GM04503 (cell line): Measurements from ENCODE around the gene BCL2L12.
A peak's percentile ranks its signal among the peaks of the same experiment; 100 is the strongest.

Source experiments
- DNase-seq: peaks from one replicate; pipeline ENCODE4 v3.0.0-alpha.2; 2012; ENCODE audit warnings: low read depth

Gene BCL2L12

DNA sequence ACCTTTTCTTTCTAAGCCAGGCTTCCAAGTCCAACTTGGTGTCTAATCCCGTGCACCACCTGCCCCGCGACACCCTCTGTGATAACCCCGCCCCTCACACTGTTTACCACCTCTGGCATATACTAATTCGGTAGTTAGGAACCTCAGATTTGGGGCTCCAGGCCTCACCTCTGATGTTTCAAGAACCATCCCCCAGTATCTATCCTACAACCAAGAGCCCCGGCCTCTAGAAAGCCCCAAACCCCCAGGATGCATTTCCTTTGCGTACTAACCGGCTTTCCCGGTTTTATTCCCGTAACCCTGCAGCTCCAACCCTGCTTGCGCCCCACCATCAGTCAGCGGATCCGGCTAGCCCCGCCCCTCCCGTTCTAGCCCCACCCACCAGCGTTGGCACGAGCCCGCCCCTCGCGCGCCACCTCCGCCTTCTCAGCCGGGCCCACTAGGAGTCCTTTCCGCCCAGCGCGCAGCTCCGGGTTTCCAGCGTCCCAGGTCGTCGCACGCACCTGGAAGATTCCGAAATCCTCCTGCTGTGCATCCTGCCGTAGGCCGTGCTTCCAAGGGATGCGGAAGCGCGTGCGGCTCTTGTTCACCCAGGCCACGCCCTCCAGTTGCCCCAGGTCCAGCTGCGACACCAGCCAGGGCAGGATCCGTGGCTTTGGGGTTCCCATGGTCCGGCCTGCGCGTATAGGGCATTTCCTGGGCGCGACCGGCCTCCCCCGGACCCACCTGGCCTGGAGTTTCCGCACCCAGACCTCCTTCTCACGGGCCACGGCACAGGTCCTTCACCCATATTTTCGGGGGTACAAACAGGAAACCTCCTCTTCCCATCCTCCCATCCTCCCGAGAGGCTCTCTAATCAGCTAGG, 1.3 kb upstream of the BCL2L12 start:
- DNase-seq: no peak

GRCh38 chr19:49665036-49665350, 740 bp upstream of the BCL2L12 start:
- DNase-seq: no peak

DNA sequence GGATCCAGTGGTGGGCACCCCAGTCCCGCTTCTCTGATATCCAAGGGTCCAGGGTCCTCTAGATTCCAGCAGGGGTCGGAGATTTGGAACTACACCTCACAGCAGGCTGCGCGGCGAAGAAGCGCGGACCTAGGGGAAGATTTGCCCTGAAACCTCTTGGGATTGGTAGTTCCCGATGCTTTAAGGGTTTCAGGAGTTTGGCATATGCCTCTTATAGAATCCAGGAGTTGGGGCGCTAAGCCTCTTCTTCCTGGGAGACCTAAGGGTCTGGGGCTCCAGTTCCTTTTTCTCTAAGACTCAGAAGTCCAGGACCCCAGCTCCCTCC, 349 bp downstream of the BCL2L12 start:
- no peak for DNase-seq

DNA sequence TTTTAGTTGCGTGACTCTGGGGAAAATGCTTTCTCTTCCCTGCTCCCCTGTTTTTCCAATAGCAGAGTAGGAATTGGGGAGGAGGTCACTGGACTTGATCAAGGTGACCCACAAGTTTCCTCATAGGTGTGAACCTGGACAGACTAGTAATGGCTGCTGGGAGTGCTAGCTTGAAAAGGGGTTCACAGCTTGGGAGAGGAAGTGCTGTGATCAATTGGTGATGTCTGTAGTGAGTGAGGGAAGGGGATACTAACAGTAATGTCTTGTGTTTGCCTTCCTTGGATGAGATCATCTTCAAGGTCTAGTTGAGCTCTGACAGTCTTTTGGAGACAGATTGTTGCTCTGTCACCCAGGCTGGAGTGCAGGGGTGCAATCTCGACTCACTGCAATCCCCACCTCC, 1.7 kb downstream of the BCL2L12 start:
- DNase-seq: no peak

DNA sequence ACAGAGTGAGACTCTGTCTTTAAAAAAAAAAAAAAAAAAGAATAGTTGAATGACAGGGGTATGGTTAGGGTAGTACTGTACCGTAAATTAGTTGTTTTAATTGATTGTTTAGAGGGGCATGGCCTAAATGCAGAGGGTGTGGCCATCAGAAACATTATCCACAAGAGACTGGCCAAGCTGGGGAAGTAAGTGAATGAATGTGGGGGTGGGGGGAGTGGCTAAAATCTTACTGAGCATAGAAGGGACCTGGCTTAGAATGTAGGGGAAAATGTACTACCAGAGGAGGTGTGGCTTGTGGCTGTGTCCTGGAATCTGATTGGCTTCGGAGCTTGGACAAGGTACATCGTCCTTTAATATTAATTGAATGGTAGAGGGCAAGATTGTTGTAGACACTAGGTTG, 3.8 kb downstream of the BCL2L12 start:
- DNase-seq: no peak

GRCh38 chr19:49672131-49672919, 6.6 kb downstream of the BCL2L12 start:
- no peak for DNase-seq

DNA sequence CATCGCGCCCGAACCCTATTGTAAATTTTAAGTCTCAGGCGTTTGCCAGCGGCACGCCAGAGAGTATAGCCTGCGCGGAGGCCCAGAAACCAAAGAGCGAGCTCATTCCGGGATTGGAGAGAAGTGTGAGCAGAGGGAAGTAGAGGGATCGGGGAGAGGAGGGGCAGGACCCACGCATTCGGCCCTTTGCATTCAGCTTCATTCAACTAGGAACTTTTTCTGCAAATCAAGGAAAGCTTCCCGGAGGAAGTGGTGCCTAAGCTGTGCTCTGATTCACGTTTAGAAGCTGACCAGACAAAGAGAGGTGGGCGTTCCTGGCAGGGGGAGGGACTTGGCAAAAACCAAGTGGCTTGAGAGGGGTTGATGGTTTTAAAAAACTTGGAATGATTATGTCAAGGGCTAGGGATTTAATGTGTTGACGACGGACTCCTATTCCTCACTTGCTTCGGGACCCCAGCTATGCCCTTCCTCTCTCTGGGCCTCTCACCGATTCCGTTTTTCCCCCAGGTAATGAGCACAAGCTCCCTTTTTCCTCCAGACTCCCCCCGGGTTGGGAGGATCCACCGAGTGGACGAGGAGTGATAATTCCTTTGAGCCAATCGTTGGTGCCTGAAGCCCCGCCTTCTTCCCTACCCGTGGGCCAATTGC, 10.5 kb downstream of the BCL2L12 start:
- DNase-seq: no peak

DNA sequence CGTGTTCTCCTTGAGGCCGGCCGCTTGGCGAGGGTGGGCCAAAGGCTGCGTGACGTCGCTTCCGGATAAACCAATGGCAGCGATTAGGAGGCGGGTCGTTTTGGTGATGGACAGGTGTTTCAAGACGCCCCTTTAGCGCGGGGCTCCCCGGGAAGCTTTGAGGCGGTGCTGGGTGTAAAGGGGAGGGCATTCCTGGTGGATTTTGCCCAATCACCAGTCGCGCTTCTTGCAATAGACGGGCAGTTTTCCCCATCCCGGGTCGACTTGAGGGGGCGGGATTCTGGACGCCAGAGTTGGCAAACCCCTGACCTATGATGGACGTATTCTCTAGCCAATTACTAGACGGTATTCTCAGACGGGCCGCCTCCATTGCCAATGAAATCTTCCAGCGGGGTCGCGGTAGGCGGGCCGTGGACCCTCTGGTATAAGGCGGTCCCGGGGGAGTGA, 11.1 kb downstream of the BCL2L12 start:
- peak; percentile 99 for DNase-seq

- DNase-seq: no peak
These were observed 11.6 kb downstream of the BCL2L12 start, which contains the start of gene PRMT1 for GRCh38 chr19:49677231-49677900. PRMT1 (plus strand) TSS chr19:49677271; CDS start chr19:49677281, 10 bp downstream.

- DNase-seq: no peak
These were observed 12.4 kb downstream of the BCL2L12 start for GRCh38 chr19:49677901-49678674.

DNA sequence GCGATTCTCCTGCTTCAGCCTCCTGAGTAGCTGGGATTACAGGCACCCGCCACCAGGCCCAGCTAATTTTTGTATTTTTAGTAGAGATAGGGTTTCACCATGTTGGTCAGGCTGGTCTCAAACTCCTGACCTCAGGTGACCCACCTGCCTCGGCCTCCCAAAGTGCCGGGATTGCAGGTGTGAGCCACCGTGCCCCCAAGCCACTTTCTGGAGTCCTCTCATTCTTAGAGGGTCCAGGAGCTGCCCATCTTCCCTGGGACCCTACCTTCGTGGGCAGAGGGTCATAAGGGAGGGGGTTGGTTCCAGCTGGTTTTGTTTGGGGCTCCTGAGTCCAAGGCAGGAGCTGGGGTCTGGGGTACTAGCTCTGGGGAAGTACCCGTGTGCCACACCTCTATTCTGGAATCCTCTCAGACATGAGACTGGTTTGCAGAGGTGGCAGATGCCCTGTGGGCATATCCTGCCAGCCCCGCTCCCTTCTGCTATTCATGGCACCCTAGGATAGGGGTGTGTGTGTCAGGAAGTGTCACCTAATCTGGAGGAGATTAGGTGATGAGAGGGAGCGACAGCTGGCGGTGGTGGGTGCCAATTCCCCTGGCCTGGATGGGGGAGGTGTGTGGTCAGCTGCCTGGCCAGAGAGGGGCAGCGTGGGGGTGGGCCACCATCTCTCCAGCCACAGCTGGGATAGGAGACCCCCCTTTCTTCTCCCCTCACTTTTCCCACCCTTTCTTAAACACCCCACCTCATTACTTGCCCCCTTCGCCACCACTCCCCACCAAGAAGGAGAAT, 13.4 kb downstream of the BCL2L12 start:
- no peak for DNase-seq

DNA sequence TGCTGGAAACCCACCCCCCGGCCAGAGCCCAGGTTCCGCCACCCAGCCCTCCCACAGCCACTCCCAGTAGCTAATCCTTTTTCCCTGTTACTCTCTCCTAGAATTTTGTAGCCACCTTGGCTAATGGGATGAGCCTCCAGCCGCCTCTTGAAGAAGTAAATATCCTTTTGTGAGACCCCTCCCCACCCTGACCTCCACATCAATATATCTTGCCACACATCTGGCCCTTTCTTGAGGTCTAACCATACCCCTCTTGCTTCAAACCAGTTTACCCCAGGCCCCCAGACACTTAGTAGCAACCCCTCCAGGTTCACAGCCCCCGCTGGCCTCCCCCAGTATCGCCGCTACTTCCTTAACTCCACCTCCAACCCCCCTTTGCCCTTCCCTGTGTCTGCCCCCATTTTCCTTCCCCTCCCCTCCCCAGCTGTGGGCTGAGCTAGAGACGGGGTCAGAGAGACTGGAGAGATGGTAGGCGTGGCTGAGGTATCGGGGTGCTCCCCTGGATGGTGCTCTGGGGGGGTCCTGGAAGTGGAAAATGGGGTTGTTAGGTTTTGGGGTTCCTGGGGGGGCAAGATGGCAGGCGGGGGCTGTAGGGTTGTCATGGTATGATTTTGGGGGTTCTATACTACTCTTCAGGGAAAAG, 14.2 kb downstream of the BCL2L12 start:
- no peak for DNase-seq

- DNase-seq: no peak
These were observed 15.0 kb downstream of the BCL2L12 start for GRCh38 chr19:49680421-49681351.

DNA sequence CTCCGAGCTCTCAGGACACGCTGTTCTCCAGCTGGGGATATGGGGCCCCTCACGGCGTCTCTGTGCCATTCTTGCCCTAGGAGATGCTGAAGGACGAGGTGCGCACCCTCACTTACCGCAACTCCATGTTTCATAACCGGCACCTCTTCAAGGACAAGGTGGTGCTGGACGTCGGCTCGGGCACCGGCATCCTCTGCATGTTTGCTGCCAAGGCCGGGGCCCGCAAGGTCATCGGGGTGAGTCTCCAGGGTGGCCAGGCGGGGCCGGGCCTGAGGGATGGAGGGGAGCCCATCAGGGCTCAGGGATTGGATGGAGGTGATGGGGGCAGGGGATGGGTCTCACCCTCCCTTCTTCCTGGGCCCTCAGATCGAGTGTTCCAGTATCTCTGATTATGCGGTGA, 16.1 kb downstream of the BCL2L12 start:
- DNase-seq: no peak

DNA sequence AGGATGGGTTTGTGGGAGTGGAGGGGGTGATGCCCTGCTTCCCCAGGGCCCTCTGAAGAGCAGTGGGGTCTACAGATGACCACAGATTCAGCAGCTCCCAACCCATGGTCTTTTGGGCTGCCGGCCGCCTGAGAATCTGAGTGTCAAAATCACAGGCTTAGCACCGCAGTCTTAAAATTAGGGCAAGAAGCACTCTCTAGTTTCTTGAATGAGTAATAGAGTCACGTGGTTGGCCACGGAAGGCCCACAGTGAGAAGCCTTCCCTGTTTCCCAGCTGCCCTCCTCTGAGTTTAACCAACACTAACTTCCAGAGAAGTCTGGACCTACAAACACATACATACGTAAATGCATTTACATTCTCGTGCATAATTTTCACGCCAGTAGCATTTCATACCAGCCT, 16.5 kb downstream of the BCL2L12 start:
- DNase-seq: no peak

DNA sequence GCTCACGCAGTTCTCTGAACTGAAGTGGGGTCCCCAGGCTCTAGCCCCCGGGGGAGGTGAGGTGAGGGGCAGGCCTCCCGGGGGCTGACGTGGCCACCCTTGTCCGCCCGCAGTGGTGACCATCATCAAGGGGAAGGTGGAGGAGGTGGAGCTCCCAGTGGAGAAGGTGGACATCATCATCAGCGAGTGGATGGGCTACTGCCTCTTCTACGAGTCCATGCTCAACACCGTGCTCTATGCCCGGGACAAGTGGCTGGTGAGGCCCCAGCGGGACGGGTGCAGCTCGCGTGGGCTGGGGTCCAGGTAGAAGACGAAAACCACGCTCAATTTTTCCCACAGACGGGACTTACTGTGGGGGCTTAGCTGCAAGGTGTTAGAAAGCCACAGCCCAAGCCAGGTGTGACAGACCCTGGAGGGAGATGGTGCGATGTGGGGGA, 18.1 kb downstream of the BCL2L12 start:
- DNase-seq: no peak

GRCh38 chr19:49684251-49684982, 18.7 kb downstream of the BCL2L12 start:
- DNase-seq: no peak

DNA sequence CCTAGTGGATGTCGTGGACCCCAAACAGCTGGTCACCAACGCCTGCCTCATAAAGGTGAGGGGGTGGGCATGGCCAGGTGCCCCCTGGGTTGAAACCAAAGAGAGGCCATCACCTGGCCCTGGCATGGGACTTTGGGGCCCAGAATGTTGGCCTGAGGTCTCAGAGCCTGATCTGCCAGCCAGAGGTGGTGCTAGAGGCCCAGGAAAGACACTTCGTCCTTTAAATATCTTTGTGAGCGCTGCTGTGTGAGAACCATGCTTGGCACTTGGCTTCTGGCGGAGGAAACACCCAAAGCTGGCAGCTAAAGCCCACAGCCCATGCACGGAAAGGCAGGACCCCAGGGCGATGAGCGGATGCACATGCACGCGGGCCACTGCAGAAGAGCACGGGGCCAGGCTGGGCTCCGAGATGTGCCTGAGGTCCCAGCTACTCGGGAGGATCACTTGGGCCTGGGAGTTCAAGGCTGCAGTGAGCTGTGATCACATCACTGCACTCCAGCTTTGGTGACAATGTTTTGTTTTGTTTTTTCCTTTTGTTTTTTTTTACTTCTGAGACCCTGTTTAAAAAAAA, 19.3 kb downstream of the BCL2L12 start:
- no peak for DNase-seq
